Trophoblast cell (in vitro differentiated cells and primary cell): ENCODE results near the gene VPS13D.

ENCODE experiments used
- DNase-seq, 2 donors: peaks; one replicate each; pipeline ENCODE4 v3.0.0-alpha.2; 2016
- H2AFZ ChIP-seq: 2 replicates; pipeline ENCODE4 v1.6.1; 2013; ENCODE audit warnings: low read length, moderate library complexity, mild to moderate bottlenecking; ENCODE audit not compliant: insufficient read depth, poor library complexity
- H2AK5ac ChIP-seq: 2 replicates; pipeline ENCODE4 v1.6.1; 2013; ENCODE audit warnings: mild to moderate bottlenecking, low read length
- H2BK120ac ChIP-seq: 2 replicates; pipeline ENCODE4 v1.6.1; 2013; ENCODE audit warnings: low read length, mild to moderate bottlenecking, moderate library complexity; ENCODE audit not compliant: insufficient read depth, poor library complexity
- H2BK12ac ChIP-seq: 2 replicates; pipeline ENCODE4 v1.6.1; 2013; ENCODE audit warnings: mild to moderate bottlenecking, low read length, moderate library complexity
- H2BK5ac ChIP-seq: 2 replicates; pipeline ENCODE4 v1.6.1; 2013; ENCODE audit warnings: low read length, low read depth, moderate library complexity, mild to moderate bottlenecking; ENCODE audit not compliant: poor library complexity
- H3K14ac ChIP-seq: 2 replicates; pipeline ENCODE4 v1.6.1; 2013; ENCODE audit warnings: mild to moderate bottlenecking, low read length
- H3K18ac ChIP-seq: 2 replicates; pipeline ENCODE4 v1.6.1; 2013; ENCODE audit warnings: mild to moderate bottlenecking, low read length
- H3K23ac ChIP-seq: 2 replicates; pipeline ENCODE4 v1.6.1; 2013; ENCODE audit warnings: low read length
- H3K27ac ChIP-seq: 2 replicates; pipeline ENCODE4 v1.5.1; 2013; ENCODE audit warnings: low read depth, mild to moderate bottlenecking, inconsistent platforms, low read length, moderate library complexity
- H3K27me3 ChIP-seq: 2 replicates; pipeline ENCODE4 v1.6.1; 2013; ENCODE audit warnings: inconsistent platforms, mild to moderate bottlenecking, low read length, moderate library complexity; ENCODE audit not compliant: insufficient read depth
- H3K36me3 ChIP-seq, 2 experiments: 1 replicate in 1 of 2; 2 replicates in 1 of 2; pipeline ENCODE4 v1.6.1; 2013; ENCODE audit warnings: low read length in 2 of 2, mild to moderate bottlenecking in 2 of 2, moderate library complexity in 1 of 2; ENCODE audit not compliant: insufficient read depth in 2 of 2, control insufficient read depth in 1 of 2
- H3K4ac ChIP-seq: 2 replicates; pipeline ENCODE4 v1.6.1; 2013; ENCODE audit warnings: low read depth, mild to moderate bottlenecking, low read length, moderate library complexity
- H3K4me1 ChIP-seq, 2 experiments: 1 replicate in 1 of 2; 2 replicates in 1 of 2; pipeline ENCODE4 v1.6.1; 2013; ENCODE audit warnings: low read length in 2 of 2, mild to moderate bottlenecking in 2 of 2, moderate library complexity in 1 of 2; ENCODE audit not compliant: insufficient read depth in 2 of 2, control insufficient read depth in 1 of 2
- H3K4me2 ChIP-seq: 2 replicates; pipeline ENCODE4 v1.6.1; 2013; ENCODE audit warnings: inconsistent platforms, mild to moderate bottlenecking, low read length, moderate library complexity
- H3K4me3 ChIP-seq: 2 replicates; pipeline ENCODE4 v1.5.1; 2013; ENCODE audit warnings: mild to moderate bottlenecking, low read depth, low read length, inconsistent platforms
- H3K79me1 ChIP-seq: one replicate; pipeline ENCODE4 v1.6.1; 2013; ENCODE audit warnings: low read length
- H3K79me2 ChIP-seq: 2 replicates; pipeline ENCODE4 v1.6.1; 2013; ENCODE audit warnings: low read length, mild to moderate bottlenecking; ENCODE audit not compliant: control insufficient read depth, insufficient read depth, poor library complexity
- H3K9ac ChIP-seq: 2 replicates; pipeline ENCODE4 v1.6.1; 2013; ENCODE audit warnings: mild to moderate bottlenecking, low read length
- H3K9me3 ChIP-seq: 2 replicates; pipeline ENCODE4 v1.6.1; 2013; ENCODE audit warnings: low read depth, mild to moderate bottlenecking, control low read depth, inconsistent platforms, low read length; ENCODE audit not compliant: insufficient read depth
- H4K12ac ChIP-seq: 2 replicates; pipeline ENCODE4 v1.6.1; 2013; ENCODE audit warnings: low read depth, mild to moderate bottlenecking, low read length, moderate library complexity
- H4K8ac ChIP-seq: 2 replicates; pipeline ENCODE4 v1.6.1; 2013; ENCODE audit warnings: low read depth, mild to moderate bottlenecking, low read length, moderate library complexity
- H4K91ac ChIP-seq: one replicate; pipeline ENCODE4 v1.6.1; 2013; ENCODE audit warnings: low read depth, mild to moderate bottlenecking, low read length, moderate library complexity
- WGBS: extraction: QIAGEN DNeasy Blood & Tissue Kit; methylation state at CpG from one replicate; pipeline ENCODE4 v1.1.7; 2013; ENCODE audit warnings: missing lambda C conversion rate; ENCODE audit not compliant: insufficient read length, insufficient coverage; ENCODE audit errors: extremely low coverage; 5-methylcytosine and 5-hydroxymethylcytosine counted together

Gene VPS13D

GRCh38 chr1:12341667-12342066 is 111.8 kb downstream of the VPS13D start:
- Histone ChIP-seq H3K27ac (no peak overlapping the region), H3K36me3 (peaks cover 8 to 13% of the 10 kb centered on the region in 2 experiments), H3K79me2 (no peaks in the 10 kb centered on the region), H3K18ac (no peak overlapping the region), H2BK120ac (no peak overlapping the region), H3K4me2 (no peak overlapping the region), H2BK5ac (no peak overlapping the region), H2AFZ (no peak overlapping the region), H2AK5ac (no peak overlapping the region), H3K9ac (peak overlapping the region; percentile 38), H3K27me3 (no peaks in the 10 kb centered on the region), H3K23ac (no peak overlapping the region), H3K9me3 (no peaks in the 10 kb centered on the region), H2BK12ac (no peak overlapping the region), H4K91ac (no peak overlapping the region), H3K79me1 (no peaks in the 10 kb centered on the region), H3K14ac (no peak overlapping the region), H3K4ac (no peak overlapping the region), H4K12ac (no peak overlapping the region), H3K4me3 (no peak overlapping the region), H4K8ac (no peak overlapping the region), H3K4me1 (no peaks in the 10 kb centered on the region)
- no CpG with 5 or more reads among the region's 6 CpGs for WGBS
- no peak for DNase-seq

- Histone ChIP-seq H3K36me3 (peaks cover 10 to 13% of the 10 kb centered on the region in 2 experiments), H4K8ac (no peak overlapping the region), H4K91ac (no peak overlapping the region), H3K4ac (no peak overlapping the region), H3K9me3 (no peaks in the 10 kb centered on the region), H3K9ac (no peak overlapping the region), H3K27ac (no peak overlapping the region), H3K79me2 (no peaks in the 10 kb centered on the region), H2BK12ac (no peak overlapping the region), H3K4me1 (no peaks in the 10 kb centered on the region), H3K23ac (no peak overlapping the region), H3K4me3 (no peak overlapping the region), H3K4me2 (peak overlapping the region; percentile 20), H3K18ac (no peak overlapping the region), H2AFZ (no peak overlapping the region), H3K27me3 (no peaks in the 10 kb centered on the region), H3K14ac (no peak overlapping the region), H3K79me1 (no peaks in the 10 kb centered on the region), H2AK5ac (no peak overlapping the region), H4K12ac (no peak overlapping the region), H2BK5ac (no peak overlapping the region), H2BK120ac (no peak overlapping the region)
- no peak for DNase-seq
- WGBS = no CpG with 5 or more reads among the region's 8 CpGs
These were observed 112.7 kb downstream of the VPS13D start for GRCh38 chr1:12342401-12343003.

GRCh38 chr1:12343823-12344487 is 114.1 kb downstream of the VPS13D start:
- Histone ChIP-seq H3K27me3 (no peaks in the 10 kb centered on the region), H4K12ac (no peak overlapping the region), H3K27ac (no peak overlapping the region), H3K9me3 (no peaks in the 10 kb centered on the region), H4K8ac (no peak overlapping the region), H2BK12ac (no peak overlapping the region), H3K79me2 (no peaks in the 10 kb centered on the region), H3K79me1 (no peaks in the 10 kb centered on the region), H3K36me3 (peaks cover 12 to 16% of the 10 kb centered on the region in 2 experiments), H3K4me1 (no peaks in the 10 kb centered on the region), H3K23ac (no peak overlapping the region), H2BK5ac (no peak overlapping the region), H3K4me2 (no peak overlapping the region), H2BK120ac (no peak overlapping the region), H2AFZ (no peak overlapping the region), H3K14ac (no peak overlapping the region), H3K18ac (no peak overlapping the region), H2AK5ac (no peak overlapping the region), H3K4me3 (no peak overlapping the region), H4K91ac (no peak overlapping the region), H3K4ac (no peak overlapping the region), H3K9ac (no peak overlapping the region)
- no CpG with 5 or more reads among the region's 2 CpGs for WGBS
- no peak for DNase-seq

DNA sequence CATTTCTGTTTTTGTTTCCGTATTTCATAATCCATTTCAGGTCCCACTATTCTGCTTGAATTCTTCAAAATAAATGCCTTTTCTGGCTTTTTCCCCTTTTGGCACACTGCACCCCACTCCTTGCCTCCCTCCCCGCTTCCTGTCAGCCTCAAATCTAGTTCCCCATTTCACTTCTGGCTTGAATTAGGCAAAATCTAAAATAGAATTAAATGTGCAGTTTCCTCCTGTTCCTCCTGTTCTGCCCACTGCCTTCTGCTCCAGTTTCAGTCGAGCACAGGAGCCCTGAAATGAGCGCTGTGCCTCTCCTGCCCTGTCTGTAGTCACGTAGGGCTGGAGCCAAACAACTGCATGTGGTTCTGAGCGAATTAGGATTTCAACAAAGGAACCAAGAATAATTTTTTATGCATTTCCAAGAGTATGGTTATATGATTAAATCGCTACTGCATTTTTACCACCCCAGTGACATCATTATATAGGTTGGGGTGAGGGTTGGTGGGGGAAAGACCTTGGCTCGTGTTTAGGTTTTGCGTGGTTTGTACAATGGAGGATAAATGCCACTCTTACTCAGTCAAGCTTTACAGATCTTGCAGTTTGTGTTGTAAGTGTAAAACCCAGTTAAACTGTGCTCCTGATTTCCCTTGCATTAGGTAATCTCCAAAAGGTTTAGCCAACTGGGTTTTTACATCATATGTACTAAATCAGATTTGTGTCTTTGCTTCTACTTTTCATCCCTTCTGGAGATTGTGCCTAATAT is 114.9 kb downstream of the VPS13D start:
- Histone ChIP-seq H4K91ac (no peak overlapping the region), H2AK5ac (no peak overlapping the region), H3K14ac (no peak overlapping the region), H3K27ac (no peak overlapping the region), H2AFZ (no peak overlapping the region), H3K9me3 (no peaks in the 10 kb centered on the region), H3K36me3 (peaks cover 14 to 19% of the 10 kb centered on the region in 2 experiments), H3K4me2 (no peak overlapping the region), H2BK12ac (no peak overlapping the region), H3K23ac (no peak overlapping the region), H2BK5ac (no peak overlapping the region), H3K27me3 (no peaks in the 10 kb centered on the region), H4K12ac (no peak overlapping the region), H3K4ac (no peak overlapping the region), H3K79me1 (no peaks in the 10 kb centered on the region), H3K4me3 (no peak overlapping the region), H3K9ac (no peak overlapping the region), H3K4me1 (no peaks in the 10 kb centered on the region), H4K8ac (no peak overlapping the region), H3K18ac (no peak overlapping the region), H2BK120ac (no peak overlapping the region), H3K79me2 (no peaks in the 10 kb centered on the region)
- no CpG with 5 or more reads among the region's 9 CpGs for WGBS
- no peak for DNase-seq
